ENCODE data around the gene DZIP1. TPM values are rescaled to one million over a fixed set of nuclear protein-coding genes. Genes with fewer than 3 reads are reported as not detected.

Gene DZIP1
- total RNA-seq, 1 experiment from 2014 or later, result 0.17 TPM

DNA sequence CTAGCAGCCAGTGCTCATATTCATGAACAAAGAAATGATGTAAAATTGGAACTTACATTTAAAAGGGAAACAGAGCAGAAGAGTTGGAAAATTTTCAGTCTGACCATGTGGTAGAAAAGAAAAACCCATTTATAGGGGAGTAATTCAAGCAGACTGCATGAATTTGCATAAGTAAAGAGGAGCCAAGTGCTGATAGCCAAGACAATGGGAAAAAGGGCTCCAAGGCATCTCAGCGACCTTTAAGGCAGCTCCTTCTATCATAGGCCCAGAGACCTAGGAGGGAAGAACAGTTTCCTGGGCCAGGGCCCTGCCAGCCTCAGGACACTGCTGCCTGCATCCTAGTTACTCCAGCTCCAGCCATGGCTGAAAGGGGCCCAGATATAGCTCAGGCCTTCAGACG is 39.9 kb upstream of the DZIP1 start:
- H4K20me1 ChIP-seq (ENCODE audit: insufficient read depth), result no peaks in the 10 kb centered on the region
- no peak overlapping the region for H2AFZ ChIP-seq (ENCODE audit: low read depth, low read length, poor library complexity, severe bottlenecking)
- H3K9me2 ChIP-seq (ENCODE audit: insufficient read depth), result no peaks in the 10 kb centered on the region
- no peak overlapping the region for H3K4me2 ChIP-seq (ENCODE audit: low read length)
- H3K27ac ChIP-seq (ENCODE audit: low read depth, low read length), result no peak overlapping the region
- no peaks in the 10 kb centered on the region for H3K4me1 ChIP-seq (ENCODE audit: control insufficient read depth in 1 of 2, insufficient read depth in 2 of 2, low read length in 2 of 2)
- peaks cover 91% of the 10 kb centered on the region for H3K79me2 ChIP-seq (ENCODE audit: insufficient read depth, low read length)
- TF ChIP-seq EZH2phosphoT487 (IDR thresholded peaks at IDR 0.05; ENCODE audit: borderline replicate concordance) (no peak), ZNF274 (IDR thresholded peaks at IDR 0.05; ENCODE audit: low read depth, low read length) (no peak), JUND (IDR thresholded peaks at IDR 0.05) (no peak), YY1 (IDR thresholded peaks at IDR 0.05; ENCODE audit: extremely low read depth, insufficient replicate concordance, low read depth, low read length) (no peak), FOSL1 (IDR thresholded peaks at IDR 0.05; ENCODE audit: low read depth) (no peak)
- TF ChIP-seq, protein P1, sequence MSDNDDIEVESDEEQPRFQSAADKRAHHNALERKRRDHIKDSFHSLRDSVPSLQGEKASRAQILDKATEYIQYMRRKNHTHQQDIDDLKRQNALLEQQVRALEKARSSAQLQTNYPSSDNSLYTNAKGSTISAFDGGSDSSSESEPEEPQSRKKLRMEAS (IDR thresholded peaks at IDR 0.05), result no peak
- TF ChIP-seq, protein P2, sequence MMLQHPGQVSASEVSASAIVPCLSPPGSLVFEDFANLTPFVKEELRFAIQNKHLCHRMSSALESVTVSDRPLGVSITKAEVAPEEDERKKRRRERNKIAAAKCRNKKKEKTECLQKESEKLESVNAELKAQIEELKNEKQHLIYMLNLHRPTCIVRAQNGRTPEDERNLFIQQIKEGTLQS (IDR thresholded peaks at IDR 0.05), result no peak
- DNase-seq (ENCODE audit: low read depth, low spot score), result no peak
- ChIA-PET CTCF (no interaction called here), POLR2A (no interaction called here), RAD21 (ENCODE audit: low non-redundant PET in 1 of 2, low total read pairs in 2 of 2, uncharacterized antibody in 2 of 2, unreplicated experiment in 2 of 2) (no interaction called here)
- H3K9ac ChIP-seq (ENCODE audit: low read length), result no peak overlapping the region
- no peaks in the 10 kb centered on the region for H3K27me3 ChIP-seq (ENCODE audit: insufficient read depth, low read length)
- no TSS peak for BruUV-seq (replicated peaks)
- H3K9me3 ChIP-seq (ENCODE audit: control insufficient read depth in 1 of 2, insufficient read depth in 1 of 2, low read depth in 1 of 2, low read length in 2 of 2), result no peaks in the 10 kb centered on the region
- no peak for ATAC-seq
- H3K4me3 ChIP-seq (replicated peaks in 1 of 2; ENCODE audit: low read depth in 1 of 2, low read length in 2 of 2), result no peak overlapping the region
- H3K36me3 ChIP-seq (ENCODE audit: control insufficient read depth in 1 of 2, insufficient read depth in 2 of 2, low read length in 2 of 2), result no peaks in the 10 kb centered on the region
- intact Hi-C loops (cut with micrococcal nuclease), result no loop called here

DNA sequence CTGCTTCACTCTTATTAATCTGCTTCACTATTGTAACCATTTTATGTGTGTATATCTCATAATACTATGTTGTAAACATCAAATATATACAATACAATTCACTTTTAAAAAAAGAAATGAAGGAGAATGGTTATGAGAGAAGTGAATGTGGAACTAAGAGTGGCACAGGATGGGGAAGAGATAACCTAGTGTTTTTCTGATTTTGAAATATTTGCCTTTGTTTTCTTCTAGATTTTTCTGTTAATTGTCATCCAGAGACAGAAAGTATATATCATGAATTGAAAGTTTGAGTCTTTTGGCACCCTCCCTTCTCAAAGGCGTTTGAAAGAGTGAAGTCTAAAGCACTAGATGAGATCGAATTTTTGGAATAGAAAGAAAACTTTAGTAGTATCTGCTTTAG is 35.2 kb upstream of the DZIP1 start:
- Histone ChIP-seq H3K9me2 (ENCODE audit: insufficient read depth) (no peaks in the 10 kb centered on the region), H3K27ac (ENCODE audit: low read depth, low read length) (no peak overlapping the region), H2AFZ (ENCODE audit: low read depth, low read length, poor library complexity, severe bottlenecking) (no peak overlapping the region), H4K20me1 (ENCODE audit: insufficient read depth) (no peaks in the 10 kb centered on the region; the same call in 1 of the 2 replicates), H3K9ac (ENCODE audit: low read length) (no peak overlapping the region), H3K79me2 (ENCODE audit: insufficient read depth, low read length) (peaks cover 70% of the 10 kb centered on the region), H3K36me3 (ENCODE audit: control insufficient read depth in 1 of 2, insufficient read depth in 2 of 2, low read length in 2 of 2) (no peaks in the 10 kb centered on the region), H3K27me3 (ENCODE audit: insufficient read depth, low read length) (no peaks in the 10 kb centered on the region), H3K4me2 (ENCODE audit: low read length) (no peak overlapping the region), H3K4me1 (ENCODE audit: control insufficient read depth in 1 of 2, insufficient read depth in 2 of 2, low read length in 2 of 2) (peaks cover 0 to 16% of the 10 kb centered on the region in 2 experiments; a peak in 2 of 4 replicates), H3K9me3 (ENCODE audit: control insufficient read depth in 1 of 2, insufficient read depth in 1 of 2, low read depth in 1 of 2, low read length in 2 of 2) (no peaks in the 10 kb centered on the region), H3K4me3 (replicated peaks in 1 of 2; ENCODE audit: low read depth in 1 of 2, low read length in 2 of 2) (no peak overlapping the region)
- BruUV-seq (replicated peaks), result no TSS peak
- no peak for ATAC-seq
- no peak for DNase-seq (ENCODE audit: low read depth, low spot score)
- ChIA-PET CTCF (interaction anchor here (0.9 kb wide), 1 partner anchor 56 kb away, joined by 3 read pairs; no protein-coding TSS in a partner anchor), RAD21 (ENCODE audit: low non-redundant PET in 1 of 2, low total read pairs in 2 of 2, uncharacterized antibody in 2 of 2, unreplicated experiment in 2 of 2) (no interaction called here), POLR2A (no interaction called here)
- intact Hi-C loops (cut with micrococcal nuclease), result no loop called here
- TF ChIP-seq, protein P3, sequence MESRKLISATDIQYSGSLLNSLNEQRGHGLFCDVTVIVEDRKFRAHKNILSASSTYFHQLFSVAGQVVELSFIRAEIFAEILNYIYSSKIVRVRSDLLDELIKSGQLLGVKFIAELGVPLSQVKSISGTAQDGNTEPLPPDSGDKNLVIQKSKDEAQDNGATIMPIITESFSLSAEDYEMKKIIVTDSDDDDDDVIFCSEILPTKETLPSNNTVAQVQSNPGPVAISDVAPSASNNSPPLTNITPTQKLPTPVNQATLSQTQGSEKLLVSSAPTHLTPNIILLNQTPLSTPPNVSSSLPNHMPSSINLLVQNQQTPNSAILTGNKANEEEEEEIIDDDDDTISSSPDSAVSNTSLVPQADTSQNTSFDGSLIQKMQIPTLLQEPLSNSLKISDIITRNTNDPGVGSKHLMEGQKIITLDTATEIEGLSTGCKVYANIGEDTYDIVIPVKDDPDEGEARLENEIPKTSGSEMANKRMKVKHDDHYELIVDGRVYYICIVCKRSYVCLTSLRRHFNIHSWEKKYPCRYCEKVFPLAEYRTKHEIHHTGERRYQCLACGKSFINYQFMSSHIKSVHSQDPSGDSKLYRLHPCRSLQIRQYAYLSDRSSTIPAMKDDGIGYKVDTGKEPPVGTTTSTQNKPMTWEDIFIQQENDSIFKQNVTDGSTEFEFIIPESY (IDR thresholded peaks at IDR 0.05; ENCODE audit: extremely low read depth, insufficient replicate concordance, low read length), result no peak
- TF ChIP-seq RAD21 (IDR thresholded peaks at IDR 0.05; ENCODE audit: low read depth) (no peak), ELF1 (IDR thresholded peaks at IDR 0.05; ENCODE audit: borderline replicate concordance, low read depth) (no peak), EZH2phosphoT487 (IDR thresholded peaks at IDR 0.05; ENCODE audit: borderline replicate concordance) (no peak), POLR2AphosphoS5 (IDR thresholded peaks at IDR 0.05; ENCODE audit: low read depth, low read length) (no peak), SRF (IDR thresholded peaks at IDR 0.05; ENCODE audit: low read depth) (no peak)
- TF ChIP-seq, protein P1 (IDR thresholded peaks at IDR 0.05), result no peak

All from HCT116 (cell line).